GM19397 (cell line): ENCODE measurements around the gene CALCOCO2.
A peak's percentile ranks its signal among the peaks of the same experiment; 100 is the strongest.
"Not testable (repeated sequence)": the region's sequence is repeated elsewhere in the genome, so short reads cannot be mapped to it uniquely, and the experiment has no call there.

Experiments used
- ATAC-seq: cut with Tn5 transposase; IDR thresholded peaks from one replicate; pipeline ENCODE4 v1.9.1; 2021; ENCODE audit warnings: mild to moderate bottlenecking, moderate library complexity; ENCODE audit not compliant: unreplicated experiment

CALCOCO2 gene

DNA sequence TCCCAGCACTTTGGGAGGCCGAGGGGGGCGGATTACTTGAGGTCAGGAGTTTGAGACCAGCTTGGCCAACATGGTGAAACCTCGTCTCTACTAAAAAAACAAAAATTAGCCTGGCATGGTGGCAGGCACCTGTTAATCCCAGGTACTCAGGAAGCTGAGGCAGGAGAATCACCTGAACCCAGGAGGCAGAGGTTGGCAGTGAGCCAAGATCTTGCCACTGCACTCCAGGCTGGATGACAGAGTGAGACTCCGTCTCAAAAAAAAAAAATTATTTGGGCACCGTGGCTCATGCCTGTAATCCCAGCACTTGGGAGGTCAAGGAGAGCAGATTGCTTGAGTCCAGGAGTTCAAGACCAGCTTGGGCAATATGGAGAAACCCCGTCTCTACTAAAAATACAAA is 9.9 kb upstream of the CALCOCO2 start:
- ATAC-seq = not testable (repeated sequence)

- no peak for ATAC-seq
Measured at GRCh38 chr17:48825446-48826381, 5.1 kb upstream of the CALCOCO2 start.

GRCh38 chr17:48831549-48831883 is 681 bp downstream of the CALCOCO2 start:
- ATAC-seq = no peak

DNA sequence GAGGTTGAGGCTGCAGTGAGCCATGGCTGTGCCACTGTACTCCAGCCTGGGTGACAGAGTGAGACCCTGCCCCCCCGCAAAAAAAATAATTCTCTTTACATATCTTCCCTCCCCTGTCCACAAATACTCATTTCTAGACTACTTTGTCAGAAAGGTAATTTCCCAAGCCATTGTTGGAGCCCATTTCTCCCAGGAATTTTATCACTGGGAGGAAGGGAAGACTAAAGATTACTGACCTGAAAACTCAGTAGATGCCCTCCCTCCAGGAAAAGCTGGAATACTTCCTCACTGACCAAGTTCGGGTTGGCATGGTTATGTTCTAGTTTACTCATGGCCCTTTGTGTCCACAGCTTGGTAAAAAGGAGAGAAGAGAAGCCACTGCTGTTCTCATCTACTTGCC is 4.1 kb downstream of the CALCOCO2 start:
- ATAC-seq = no peak

- ATAC-seq = no peak
Measured at GRCh38 chr17:48835971-48836370, 5.1 kb downstream of the CALCOCO2 start.

- not testable (repeated sequence) for ATAC-seq
Measured at GRCh38 chr17:48837458-48837857, 6.6 kb downstream of the CALCOCO2 start.

GRCh38 chr17:48840441-48840840 is 9.6 kb downstream of the CALCOCO2 start:
- ATAC-seq = no peak

DNA sequence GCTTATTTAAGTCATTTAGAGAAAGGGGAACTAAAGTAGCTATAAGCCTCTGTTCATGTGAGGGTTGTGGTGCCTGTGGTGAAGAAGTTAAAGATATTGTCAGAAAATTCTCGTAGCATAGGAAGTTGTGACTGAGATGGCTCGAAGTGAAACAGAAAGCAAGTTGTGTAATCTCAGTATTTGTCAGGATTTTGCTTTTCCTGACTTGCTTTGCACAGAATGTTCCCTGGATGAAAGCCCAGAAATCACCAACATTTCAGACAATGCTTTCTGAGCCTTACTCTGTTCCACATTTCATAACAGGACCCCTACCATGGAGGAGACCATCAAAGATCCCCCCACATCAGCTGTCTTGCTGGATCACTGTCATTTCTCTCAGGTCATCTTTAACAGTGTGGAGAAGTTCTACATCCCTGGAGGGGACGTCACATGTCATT is 10.6 kb downstream of the CALCOCO2 start:
- peak; percentile 79 for ATAC-seq

- ATAC-seq = no peak
Measured at GRCh38 chr17:48842746-48843145, 11.9 kb downstream of the CALCOCO2 start.

GRCh38 chr17:48843187-48843900 is 12.5 kb downstream of the CALCOCO2 start:
- no peak for ATAC-seq

- no peak for ATAC-seq
Measured at GRCh38 chr17:48850792-48851323, 20.0 kb downstream of the CALCOCO2 start.

DNA sequence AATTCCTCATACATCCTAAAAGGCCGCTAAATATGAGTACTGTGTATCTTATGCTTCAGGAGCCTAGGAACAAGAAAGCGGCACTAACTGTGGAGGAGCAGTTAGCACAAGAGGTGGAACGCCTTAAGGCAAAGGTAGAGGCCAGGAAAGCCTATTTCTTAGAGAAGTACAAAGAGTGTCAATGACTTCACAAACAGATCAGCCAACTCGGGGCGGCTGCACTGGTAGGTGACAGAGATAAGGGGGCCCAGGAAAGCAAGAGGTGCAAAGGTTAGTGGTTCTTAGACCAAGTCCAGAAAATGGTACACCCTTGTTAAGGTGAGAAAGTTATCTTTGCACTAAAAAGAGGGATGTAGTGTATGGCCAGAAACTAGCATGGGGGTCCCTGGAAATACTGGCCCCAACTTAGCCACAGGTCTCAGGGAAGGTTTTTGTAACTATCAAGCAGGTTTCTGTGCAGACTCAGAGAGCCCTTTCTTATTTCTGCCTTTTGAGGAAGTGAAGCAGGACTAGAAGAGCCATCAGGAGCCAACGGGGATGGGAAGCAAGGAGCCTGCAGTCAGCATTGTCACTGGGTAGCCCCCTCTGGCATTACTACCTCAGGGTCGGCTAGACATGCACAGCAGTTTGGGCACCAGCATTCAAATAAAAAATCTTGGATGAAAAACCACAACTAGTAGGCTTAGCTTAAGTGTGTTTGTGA is 24.1 kb downstream of the CALCOCO2 start:
- no peak for ATAC-seq

DNA sequence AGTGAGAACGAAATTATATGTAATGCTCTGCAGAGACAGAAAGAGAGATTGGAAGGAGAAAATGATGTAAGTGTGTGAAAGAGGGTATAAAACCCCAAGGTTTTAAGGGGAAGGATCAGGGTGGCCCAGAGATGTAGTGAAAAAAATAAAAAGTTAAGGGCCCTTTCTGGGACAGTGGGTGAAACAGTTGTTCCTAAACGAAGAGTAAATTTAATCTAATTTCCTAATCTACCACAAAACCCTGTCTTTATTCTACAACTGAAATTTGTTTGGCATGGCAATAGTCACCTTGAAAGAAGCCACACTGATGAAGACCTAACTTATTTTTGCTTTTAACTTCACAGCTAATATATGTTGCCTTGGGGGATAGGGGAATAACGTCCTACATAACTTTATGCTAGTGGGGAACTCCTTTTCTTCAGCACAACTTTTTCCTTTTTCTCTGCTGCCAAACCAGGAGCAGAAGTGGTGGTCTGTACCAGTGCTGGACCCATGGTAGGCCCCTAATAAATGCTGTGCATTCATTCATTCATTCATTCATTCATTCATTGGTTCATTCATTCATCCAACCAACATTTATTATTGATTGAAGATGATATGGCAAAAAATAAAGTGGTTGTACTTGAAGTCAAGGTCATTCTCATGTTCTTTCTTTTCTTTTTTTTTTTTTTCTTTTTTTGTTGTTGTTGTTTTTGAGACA is 25.4 kb downstream of the CALCOCO2 start:
- no peak for ATAC-seq

DNA sequence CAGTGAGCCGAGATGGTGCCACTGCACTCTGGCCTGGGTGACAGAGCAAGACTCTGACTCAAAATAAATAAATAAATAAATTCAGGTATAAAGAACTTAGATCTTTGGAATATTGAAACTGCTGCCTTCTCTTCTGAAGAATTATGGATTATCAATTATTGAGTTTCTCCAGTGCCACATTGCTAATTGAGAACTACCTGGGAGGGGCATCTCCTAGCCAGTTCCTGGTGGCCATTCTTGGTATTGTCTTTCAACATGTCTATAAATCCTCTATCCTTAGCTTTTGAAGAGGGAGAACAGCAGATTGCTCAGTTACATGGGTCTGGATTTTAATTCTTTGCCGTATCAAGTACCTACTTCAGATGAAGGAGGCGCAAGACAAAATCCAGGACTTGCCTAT is 29.2 kb downstream of the CALCOCO2 start:
- ATAC-seq = no peak

DNA sequence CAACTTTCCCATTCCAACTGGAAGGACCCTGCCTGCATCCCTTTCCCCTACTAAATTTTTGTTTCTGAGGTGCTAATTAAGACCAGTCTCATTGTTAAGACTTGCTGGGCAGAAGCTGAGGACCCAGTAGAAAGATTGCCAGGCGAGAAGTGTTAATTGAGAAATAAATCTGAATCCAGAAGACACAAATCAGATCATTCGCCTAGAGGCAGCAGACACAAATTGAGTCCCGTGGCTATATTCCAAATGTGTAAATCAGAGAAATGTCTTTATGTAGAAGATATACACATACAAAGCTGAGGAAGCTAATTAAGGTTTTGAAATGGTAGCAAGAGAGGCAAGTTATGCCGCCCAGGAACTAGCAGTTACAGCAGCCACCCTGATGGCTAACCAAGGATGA is 29.6 kb downstream of the CALCOCO2 start:
- no peak for ATAC-seq

DNA sequence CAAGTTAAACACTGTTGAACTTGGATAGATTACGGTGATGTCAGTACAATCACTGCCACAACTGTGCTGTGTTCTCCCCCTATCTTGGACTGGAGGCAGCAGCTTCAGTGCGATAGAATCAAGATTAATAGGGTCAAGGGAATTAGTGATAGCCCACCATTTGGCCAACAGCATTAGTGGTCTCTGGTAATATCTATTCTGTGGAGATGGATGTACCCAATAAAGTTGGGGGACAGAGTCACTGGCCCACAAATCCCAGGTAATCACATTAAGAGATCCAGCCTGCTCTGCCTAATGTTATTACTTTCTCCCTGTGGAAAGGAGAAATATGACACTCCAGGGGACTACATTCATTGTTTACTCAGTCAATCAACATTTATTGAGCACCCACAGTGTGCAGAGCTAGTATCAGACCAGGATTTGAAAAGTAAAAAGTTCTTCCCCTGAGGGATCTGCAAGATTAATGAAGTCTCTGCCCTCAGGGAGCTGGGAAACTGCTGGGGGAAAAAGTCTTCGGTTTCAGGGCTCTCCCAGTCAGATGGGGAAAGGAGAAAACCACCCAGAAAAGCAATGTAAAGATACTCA is 38.2 kb downstream of the CALCOCO2 start:
- no peak for ATAC-seq

- ATAC-seq = no peak
Measured at GRCh38 chr17:48869821-48870318, 39.0 kb downstream of the CALCOCO2 start.

- no peak for ATAC-seq
Measured at GRCh38 chr17:48871035-48871550, 40.3 kb downstream of the CALCOCO2 start.

GRCh38 chr17:48871551-48872351 is 40.9 kb downstream of the CALCOCO2 start:
- no peak for ATAC-seq
